HG03175 (cell line): ENCODE measurements around the gene SDR42E2.
"Not testable (repeated sequence)": the region's sequence is repeated elsewhere in the genome, so short reads cannot be mapped to it uniquely, and the experiment has no call there.

Experiments
- ATAC-seq: cut with Tn5 transposase; IDR thresholded peaks from one replicate; pipeline ENCODE4 v1.9.1; 2021; ENCODE audit warnings: mild to moderate bottlenecking, moderate library complexity; ENCODE audit not compliant: unreplicated experiment

SDR42E2 gene

GRCh38 chr16:22210285-22210684 lies 48.0 kb downstream of the SDR42E2 start:
- ATAC-seq = no peak

GRCh38 chr16:22210854-22211253 lies 48.5 kb downstream of the SDR42E2 start:
- no peak for ATAC-seq

GRCh38 chr16:22213236-22213635 lies 50.9 kb downstream of the SDR42E2 start:
- no peak for ATAC-seq

- no peak for ATAC-seq
Observed at GRCh38 chr16:22213801-22214200, 51.5 kb downstream of the SDR42E2 start.

- no peak for ATAC-seq
Observed at GRCh38 chr16:22214402-22214801, 52.1 kb downstream of the SDR42E2 start.

- no peak for ATAC-seq
Observed at GRCh38 chr16:22214889-22215288, 52.6 kb downstream of the SDR42E2 start.

GRCh38 chr16:22216191-22216831 lies 54.0 kb downstream of the SDR42E2 start:
- no peak for ATAC-seq

- ATAC-seq = not testable (repeated sequence)
Observed at GRCh38 chr16:22216832-22217225, 54.5 kb downstream of the SDR42E2 start.

GRCh38 chr16:22217890-22218730 lies 55.8 kb downstream of the SDR42E2 start:
- ATAC-seq = peak; percentile 77

- ATAC-seq = no peak
Observed at GRCh38 chr16:22219389-22220068, 57.2 kb downstream of the SDR42E2 start.

GRCh38 chr16:22220069-22220440 lies 57.7 kb downstream of the SDR42E2 start:
- no peak for ATAC-seq

GRCh38 chr16:22220714-22221113 lies 58.4 kb downstream of the SDR42E2 start:
- ATAC-seq = no peak

- no peak for ATAC-seq
Observed at GRCh38 chr16:22222006-22222405, 59.7 kb downstream of the SDR42E2 start.

GRCh38 chr16:22222998-22223397 lies 60.7 kb downstream of the SDR42E2 start:
- ATAC-seq = no peak

- ATAC-seq = no peak
Observed at GRCh38 chr16:22225060-22225459, 62.8 kb downstream of the SDR42E2 start.

- ATAC-seq = no peak
Observed at GRCh38 chr16:22229889-22230288, 67.6 kb downstream of the SDR42E2 start.

GRCh38 chr16:22232277-22233036 lies 70.2 kb downstream of the SDR42E2 start:
- no peak for ATAC-seq

GRCh38 chr16:22233037-22233372 lies 70.7 kb downstream of the SDR42E2 start:
- no peak for ATAC-seq

GRCh38 chr16:22235839-22236745 lies 73.8 kb downstream of the SDR42E2 start:
- ATAC-seq = no peak

- no peak for ATAC-seq
Observed at GRCh38 chr16:22239131-22239805, 77.0 kb downstream of the SDR42E2 start.
